ENCODE results near the gene PRR35. TPM values are rescaled to one million over a fixed set of nuclear protein-coding genes. Genes with fewer than 3 reads are reported as not detected.

The PRR35 gene
- total RNA-seq, 2 donors from 2014 or later, result not detected

DNA sequence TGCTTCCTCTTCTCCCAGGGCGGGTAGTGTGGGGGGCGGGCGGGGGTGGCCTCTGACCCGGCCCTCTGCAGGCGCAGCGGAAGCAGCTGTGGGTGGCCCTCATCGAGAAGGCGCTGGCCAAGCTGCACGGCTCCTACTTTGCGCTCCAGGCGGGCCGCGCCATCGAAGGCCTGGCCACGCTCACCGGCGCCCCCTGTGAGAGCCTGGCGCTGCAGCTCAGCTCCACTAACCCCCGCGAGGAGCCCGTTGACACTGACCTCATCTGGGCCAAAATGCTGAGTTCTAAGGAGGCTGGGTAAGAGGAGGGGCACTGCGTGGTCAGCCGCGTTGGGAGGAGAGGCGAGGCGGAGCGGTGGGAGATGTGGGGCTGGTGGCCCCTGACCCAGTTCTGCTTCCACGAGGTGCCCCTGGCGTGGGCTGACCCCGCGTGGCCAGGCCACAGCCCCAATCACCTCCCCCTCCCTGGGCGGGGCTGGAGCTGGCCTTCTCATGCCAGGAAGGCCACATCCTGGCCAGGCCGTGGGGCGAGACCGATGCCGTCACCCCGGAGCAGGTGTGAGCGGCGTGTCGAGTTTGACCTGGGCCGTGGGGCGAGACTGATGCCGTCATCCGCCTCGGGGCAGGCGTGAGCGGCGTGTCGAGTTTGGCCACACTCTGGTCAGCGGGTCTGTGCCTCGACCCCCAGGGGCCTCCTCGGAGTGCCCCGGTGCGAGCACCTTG lies 10.5 kb upstream of the PRR35 start:
- Histone ChIP-seq H3K27me3 (no peaks in the 10 kb centered on the region), H3K36me3 (replicated peaks in 1 of 2; ENCODE audit: insufficient read depth in 1 of 2, low read depth in 2 of 2) (peaks cover 4 to 9% of the 10 kb centered on the region in 2 donors), H3K9me3 (no peaks in the 10 kb centered on the region), H3K4me1 (no peaks in the 10 kb centered on the region), H3K4me3 (no peak overlapping the region), H3K27ac (no peak overlapping the region)
- intact Hi-C loops (cut with DNase I), result no loop called here
- ATAC-seq, result no peak
- TF ChIP-seq, protein P1, sequence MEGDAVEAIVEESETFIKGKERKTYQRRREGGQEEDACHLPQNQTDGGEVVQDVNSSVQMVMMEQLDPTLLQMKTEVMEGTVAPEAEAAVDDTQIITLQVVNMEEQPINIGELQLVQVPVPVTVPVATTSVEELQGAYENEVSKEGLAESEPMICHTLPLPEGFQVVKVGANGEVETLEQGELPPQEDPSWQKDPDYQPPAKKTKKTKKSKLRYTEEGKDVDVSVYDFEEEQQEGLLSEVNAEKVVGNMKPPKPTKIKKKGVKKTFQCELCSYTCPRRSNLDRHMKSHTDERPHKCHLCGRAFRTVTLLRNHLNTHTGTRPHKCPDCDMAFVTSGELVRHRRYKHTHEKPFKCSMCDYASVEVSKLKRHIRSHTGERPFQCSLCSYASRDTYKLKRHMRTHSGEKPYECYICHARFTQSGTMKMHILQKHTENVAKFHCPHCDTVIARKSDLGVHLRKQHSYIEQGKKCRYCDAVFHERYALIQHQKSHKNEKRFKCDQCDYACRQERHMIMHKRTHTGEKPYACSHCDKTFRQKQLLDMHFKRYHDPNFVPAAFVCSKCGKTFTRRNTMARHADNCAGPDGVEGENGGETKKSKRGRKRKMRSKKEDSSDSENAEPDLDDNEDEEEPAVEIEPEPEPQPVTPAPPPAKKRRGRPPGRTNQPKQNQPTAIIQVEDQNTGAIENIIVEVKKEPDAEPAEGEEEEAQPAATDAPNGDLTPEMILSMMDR (IDR thresholded peaks at IDR 0.05), result no peak
- no peak for TF ChIP-seq POLR2A (IDR thresholded peaks at IDR 0.05)
- DNase-seq, result no peak
- WGBS, 2 donors, result 92 to 97% methylated on average over 22 to 50 of the region's 54 CpGs

DNA sequence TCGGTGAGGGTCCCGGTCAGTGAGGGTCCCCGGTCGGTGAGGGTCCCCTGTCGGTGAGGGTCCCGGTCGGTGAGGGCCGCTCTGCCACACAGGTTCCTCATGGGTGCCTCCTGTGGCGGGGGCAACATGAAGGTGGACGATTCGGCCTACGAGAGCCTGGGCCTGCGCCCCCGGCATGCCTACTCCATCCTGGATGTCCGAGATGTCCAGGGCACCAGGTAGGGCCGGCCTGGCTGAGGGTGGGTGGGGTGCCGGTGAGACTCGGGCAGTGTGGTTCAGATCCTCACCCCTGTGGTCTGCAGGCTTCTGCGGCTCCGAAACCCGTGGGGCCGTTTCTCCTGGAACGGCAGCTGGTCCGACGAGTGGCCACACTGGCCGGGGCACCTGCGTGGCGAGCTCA lies 9.0 kb upstream of the PRR35 start:
- intact Hi-C loops (cut with DNase I), result no loop called here
- no peak for ATAC-seq

DNA sequence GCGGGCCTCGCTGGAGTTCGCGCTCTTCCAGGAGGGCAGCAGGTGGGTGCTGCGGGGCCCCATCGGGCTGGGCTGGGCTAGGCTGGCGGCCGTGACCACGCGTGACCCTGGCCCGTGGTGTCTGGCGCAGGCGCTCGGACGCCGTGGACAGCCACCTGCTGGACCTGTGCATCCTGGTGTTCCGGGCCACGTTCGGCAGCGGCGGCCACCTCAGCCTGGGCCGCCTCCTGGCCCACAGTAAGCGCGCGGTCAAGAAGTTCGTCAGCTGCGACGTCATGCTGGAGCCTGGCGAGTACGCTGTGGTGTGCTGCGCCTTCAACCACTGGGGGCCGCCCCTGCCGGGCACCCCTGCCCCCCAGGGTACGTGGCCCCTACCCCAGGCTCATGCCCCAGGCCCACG lies 8.0 kb upstream of the PRR35 start:
- DNase-seq, result no peak
- Histone ChIP-seq H3K36me3 (replicated peaks in 1 of 2; ENCODE audit: insufficient read depth in 1 of 2, low read depth in 2 of 2) (peaks cover 4 to 9% of the 10 kb centered on the region in 2 donors), H3K27me3 (no peaks in the 10 kb centered on the region), H3K9me3 (no peaks in the 10 kb centered on the region), H3K4me3 (no peak overlapping the region), H3K27ac (no peak overlapping the region), H3K4me1 (no peaks in the 10 kb centered on the region)
- intact Hi-C loops (cut with DNase I), result no loop called here
- WGBS, 2 donors, result 97% methylated on average over 9 of the region's 35 CpGs; no CpG with 5 or more reads in 1 of the 2 donors
- ATAC-seq, result no peak
- TF ChIP-seq, protein P1 (IDR thresholded peaks at IDR 0.05), result no peak
- TF ChIP-seq POLR2A (IDR thresholded peaks at IDR 0.05), result no peak

More for the DNA sequence above, 9.0 kb upstream of the PRR35 start:
- Histone ChIP-seq H3K4me3 (no peak overlapping the region), H3K36me3 (replicated peaks in 1 of 2; ENCODE audit: insufficient read depth in 1 of 2, low read depth in 2 of 2) (peaks cover 4 to 9% of the 10 kb centered on the region in 2 donors), H3K4me1 (no peaks in the 10 kb centered on the region), H3K27me3 (no peaks in the 10 kb centered on the region), H3K27ac (no peak overlapping the region), H3K9me3 (no peaks in the 10 kb centered on the region)
- DNase-seq, result no peak
- 90 to 93% methylated on average over 4 to 27 of the region's 28 CpGs for WGBS, 2 donors
- TF ChIP-seq, protein P1 (IDR thresholded peaks at IDR 0.05), result no peak
- no peak for TF ChIP-seq POLR2A (IDR thresholded peaks at IDR 0.05)

GRCh38 chr16:553601-554296 lies 6.4 kb upstream of the PRR35 start:
- H3K9me3 ChIP-seq, result no peaks in the 10 kb centered on the region
- peaks cover 4 to 7% of the 10 kb centered on the region in 2 donors for H3K36me3 ChIP-seq (replicated peaks in 1 of 2; ENCODE audit: insufficient read depth in 1 of 2, low read depth in 2 of 2)
- no peaks in the 10 kb centered on the region for H3K27me3 ChIP-seq
- WGBS, 2 donors, result 96 to 100% methylated on average over 4 to 33 of the region's 33 CpGs
- intact Hi-C loops (cut with DNase I), result no loop called here
- DNase-seq (no peak), ATAC-seq (no peak)
- no peak overlapping the region for H3K4me3 ChIP-seq
- TF ChIP-seq POLR2A (IDR thresholded peaks at IDR 0.05), result no peak
- TF ChIP-seq, protein P1 (IDR thresholded peaks at IDR 0.05), result no peak
- H3K4me1 ChIP-seq, result no peaks in the 10 kb centered on the region
- no peak overlapping the region for H3K27ac ChIP-seq
